Endometrium (tissue), 2 donors: ENCODE measurements around the gene PLSCR5.

Experiments used
- FAIRE-seq: peaks from 2 replicates; lab custom pipeline; 2012; peaks lifted over from hg19 to GRCh38; lab: Jason Lieb, UNC
- donor health status: control.
- donor health status: control.

PLSCR5 gene, protein sequence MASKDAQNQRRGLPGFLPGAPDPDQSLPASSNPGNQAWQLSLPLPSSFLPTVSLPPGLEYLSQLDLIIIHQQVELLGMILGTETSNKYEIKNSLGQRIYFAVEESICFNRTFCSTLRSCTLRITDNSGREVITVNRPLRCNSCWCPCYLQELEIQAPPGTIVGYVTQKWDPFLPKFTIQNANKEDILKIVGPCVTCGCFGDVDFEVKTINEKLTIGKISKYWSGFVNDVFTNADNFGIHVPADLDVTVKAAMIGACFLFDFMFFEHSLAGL

GRCh38 chr3:146605106-146605505 is at the start of gene PLSCR5:
TSS of gene PLSCR5 (minus strand) at chr3:146605346. CDS start at chr3:146605212, 134 bp downstream.
- FAIRE-seq, result no peak

- no peak for FAIRE-seq
These were observed 48.8 kb upstream of the PLSCR5 start for GRCh38 chr3:146653978-146654377.

DNA sequence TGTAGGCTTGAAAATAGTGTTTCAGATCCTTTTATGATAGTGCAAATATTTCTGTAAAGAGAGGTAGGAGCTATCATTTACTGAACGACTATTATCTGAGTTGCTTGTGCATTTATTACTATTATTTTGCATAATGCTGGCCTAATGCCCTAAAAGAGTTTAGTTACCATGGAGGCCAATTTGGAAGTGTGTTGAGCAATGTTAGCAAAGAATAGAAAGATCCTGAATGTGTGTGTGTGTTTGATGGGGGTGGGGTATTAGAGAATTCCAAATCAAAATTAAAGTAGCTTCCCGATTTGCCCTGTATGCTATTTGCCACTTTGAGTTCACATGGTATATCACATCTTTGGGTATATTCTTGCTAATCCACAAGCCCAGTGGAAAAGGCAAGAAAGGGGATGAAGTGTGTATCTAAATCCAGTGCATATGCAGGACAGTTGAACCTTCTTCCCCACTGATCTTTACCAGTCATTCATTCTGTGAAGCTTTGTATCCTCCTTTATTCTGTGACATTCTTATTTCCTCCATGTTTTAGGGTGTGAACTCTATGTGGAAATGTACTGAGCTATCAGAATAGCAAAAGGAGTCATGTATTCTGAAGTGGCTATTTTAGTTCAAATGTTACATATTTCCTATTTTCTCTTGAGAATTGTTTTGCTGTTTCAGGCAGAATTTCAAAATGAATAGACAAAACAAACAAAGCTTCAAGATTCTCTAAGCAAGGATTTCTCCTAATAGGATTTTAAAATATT is 45.7 kb upstream of the PLSCR5 start:
- FAIRE-seq, result no peak

- no peak for FAIRE-seq
These were observed 41.1 kb upstream of the PLSCR5 start for GRCh38 chr3:146646261-146646660.

DNA sequence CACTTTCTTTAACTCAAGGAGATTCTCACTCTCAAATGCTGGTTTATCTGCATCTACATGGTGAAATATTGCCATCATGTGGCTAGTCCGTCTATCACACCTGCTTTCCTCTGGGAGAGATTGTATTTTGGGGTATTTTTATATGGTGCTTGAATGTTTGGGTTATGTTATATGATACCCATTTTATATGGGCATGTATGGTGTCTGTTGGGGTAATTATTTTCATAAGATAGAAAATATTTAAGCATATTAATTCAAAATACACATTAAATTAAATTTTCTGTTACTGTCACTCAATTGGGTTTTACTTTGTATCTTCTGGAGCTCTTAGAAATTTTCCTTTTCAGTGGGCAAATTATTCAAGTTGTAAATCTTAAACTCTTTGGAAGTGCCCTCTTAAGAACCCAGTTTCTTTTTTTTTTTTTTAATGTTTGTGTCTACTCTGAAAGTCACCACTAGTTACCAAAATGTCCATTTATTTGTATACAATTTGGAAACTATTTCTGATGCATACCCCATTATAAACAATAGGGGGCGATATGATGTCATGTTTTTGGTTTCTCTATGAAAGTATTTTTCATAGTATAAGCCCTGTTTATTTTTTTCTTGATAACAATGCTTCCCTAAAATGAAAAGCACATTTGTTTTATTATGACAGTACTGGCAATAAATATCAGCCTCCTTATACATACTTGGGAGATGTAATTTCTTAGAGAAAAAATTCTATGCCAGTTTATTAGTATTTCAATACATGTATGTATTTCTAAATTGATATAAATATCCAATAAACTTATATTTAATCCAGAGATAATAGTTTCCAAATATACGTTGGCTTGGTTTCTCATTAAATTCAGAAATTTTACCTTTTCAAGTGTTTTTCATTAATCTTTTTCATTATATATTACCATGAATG is 36.1 kb upstream of the PLSCR5 start:
- peak; percentile 90 for FAIRE-seq

- no peak for FAIRE-seq
These were observed 35.2 kb upstream of the PLSCR5 start for GRCh38 chr3:146640361-146640760.

DNA sequence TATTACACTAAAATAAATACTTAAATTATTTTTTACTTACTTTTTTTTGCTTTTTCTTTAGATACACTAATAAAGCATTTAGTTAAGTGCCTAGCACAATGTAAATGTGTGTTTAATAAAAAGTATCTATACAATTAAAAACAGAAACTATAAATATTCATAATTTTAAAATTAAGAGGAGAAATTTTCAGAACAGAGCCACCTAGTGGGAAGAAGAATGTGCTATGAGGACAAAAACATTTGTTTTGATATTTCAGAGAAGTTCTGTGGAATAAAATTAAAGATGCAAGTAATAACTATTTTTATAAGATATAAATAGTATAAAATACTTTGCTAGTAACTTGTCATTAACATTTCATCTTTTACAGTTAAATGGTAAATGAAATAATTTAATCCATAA is 33.6 kb upstream of the PLSCR5 start:
- peak; percentile 90 for FAIRE-seq

- no peak for FAIRE-seq
These were observed 32.7 kb upstream of the PLSCR5 start for GRCh38 chr3:146637871-146638270.

- no peak for FAIRE-seq
These were observed 31.7 kb upstream of the PLSCR5 start for GRCh38 chr3:146636881-146637280.

DNA sequence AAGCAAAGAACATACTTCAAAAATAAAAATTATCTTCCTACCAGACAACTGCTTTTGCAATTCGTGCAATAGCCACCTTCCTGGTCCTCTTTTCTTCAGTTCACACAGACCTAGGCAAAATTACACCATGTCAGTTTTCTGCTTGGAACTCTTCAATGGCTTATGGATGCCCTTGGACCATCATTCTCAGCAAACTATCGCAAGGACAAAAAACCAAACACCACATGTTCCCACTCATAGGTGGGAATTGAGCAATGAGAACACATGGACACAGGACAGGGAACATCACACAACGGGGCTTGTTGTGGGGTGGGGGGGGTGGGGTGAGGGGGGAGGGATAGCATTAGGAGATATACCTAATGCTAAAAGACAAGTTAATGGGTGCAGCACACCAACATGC is 29.2 kb upstream of the PLSCR5 start:
- no peak for FAIRE-seq

DNA sequence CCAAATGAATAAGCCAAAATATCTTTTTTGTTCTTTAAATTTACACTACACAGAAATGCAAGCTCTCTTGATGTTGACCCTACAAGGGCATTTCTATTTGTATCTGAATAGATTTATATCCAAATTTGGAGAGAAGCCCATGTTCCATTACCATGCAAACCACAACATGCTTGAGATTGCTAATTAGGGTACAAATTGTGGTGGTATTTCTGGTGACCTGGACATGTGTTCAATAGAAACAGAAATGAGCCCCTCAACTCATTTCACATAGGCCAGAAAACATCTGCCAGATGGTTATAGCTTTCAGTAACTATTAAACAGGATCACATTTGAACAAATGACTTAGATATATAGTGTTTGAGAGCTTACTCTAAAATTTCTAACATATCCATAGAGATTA is 23.5 kb upstream of the PLSCR5 start:
- no peak for FAIRE-seq

- FAIRE-seq, result no peak
These were observed 21.4 kb upstream of the PLSCR5 start for GRCh38 chr3:146626403-146627122.

GRCh38 chr3:146625186-146625775 is 20.1 kb upstream of the PLSCR5 start:
- no peak for FAIRE-seq

DNA sequence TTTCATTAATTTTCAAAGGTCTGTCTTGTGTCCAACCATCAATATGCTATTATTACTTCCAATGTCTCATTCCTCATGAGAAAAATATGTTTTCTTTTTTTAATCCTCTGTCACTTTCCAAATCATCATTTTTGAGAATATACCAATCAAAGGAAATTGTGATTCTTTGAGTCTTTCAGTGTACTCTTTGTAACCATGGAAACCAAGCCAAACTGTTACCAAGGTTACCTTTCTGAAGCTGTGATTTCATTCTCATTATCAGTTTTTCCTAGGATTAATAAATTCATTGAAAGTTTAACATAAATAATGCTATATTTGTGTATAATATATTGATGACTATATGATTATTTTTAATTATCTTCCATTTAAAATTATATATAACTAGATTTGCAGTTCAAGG is 16.6 kb upstream of the PLSCR5 start:
- no peak for FAIRE-seq

GRCh38 chr3:146612015-146612414 is 6.9 kb upstream of the PLSCR5 start:
- no peak for FAIRE-seq

GRCh38 chr3:146611096-146611495 is 6.0 kb upstream of the PLSCR5 start:
- no peak for FAIRE-seq

GRCh38 chr3:146598535-146598934 is 6.6 kb downstream of the PLSCR5 start:
- FAIRE-seq, result no peak

DNA sequence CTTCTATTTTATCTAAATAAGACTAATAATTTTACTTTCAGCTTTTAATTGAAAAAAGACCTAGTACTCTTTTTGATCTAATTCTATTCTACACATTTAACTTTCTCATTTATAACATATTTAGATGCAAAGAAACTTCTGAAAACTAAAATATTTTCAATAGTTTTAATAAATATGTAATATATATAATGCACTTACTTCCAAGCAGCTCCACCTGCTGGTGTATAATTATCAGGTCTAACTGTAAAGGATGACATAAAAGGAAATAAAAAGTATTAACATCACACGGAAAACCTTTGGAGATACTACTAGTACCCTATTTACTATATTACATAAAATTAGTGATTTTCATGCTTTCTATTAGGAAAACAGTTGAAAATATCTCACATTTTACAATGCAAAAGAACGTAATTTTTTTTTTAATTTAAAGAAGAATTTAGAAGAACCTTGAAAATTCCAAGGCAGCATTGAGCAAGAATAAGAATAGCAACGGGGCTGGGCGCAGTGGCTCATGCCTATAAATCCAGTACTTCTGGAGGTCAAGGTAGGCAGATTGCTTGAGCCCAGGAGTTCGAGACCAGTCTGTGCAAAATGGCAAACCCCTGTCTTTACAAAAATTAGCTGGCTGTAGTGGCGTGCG is 10.2 kb downstream of the PLSCR5 start:
- peak; percentile 15 for FAIRE-seq

- no peak for FAIRE-seq
These were observed 11.4 kb downstream of the PLSCR5 start for GRCh38 chr3:146593776-146594175.

- FAIRE-seq, result no peak
These were observed 14.6 kb downstream of the PLSCR5 start for GRCh38 chr3:146590521-146590920.

GRCh38 chr3:146589899-146590508 is 15.1 kb downstream of the PLSCR5 start:
- FAIRE-seq, result peak; percentile 95
